Right lobe of liver (tissue), 6 donors: ENCODE results near the gene ELF2. TPM values are rescaled to one million over a fixed set of nuclear protein-coding genes. Genes with fewer than 3 reads are reported as not detected.

ENCODE experiments used
- ATAC-seq, 4 donors: fragments of 200-7000 bp; cut with Tn5 transposase; one replicate each; pipeline ENCODE4 v1.9.1; 2020; ENCODE audit warnings: mild to moderate bottlenecking in 4 of 4, moderate library complexity in 4 of 4
- DNase-seq, 3 donors: peaks; one replicate each; pipeline ENCODE4 v3.0.0-alpha.2; 2020
- H3K27ac ChIP-seq, 3 donors: fragments of 200-600 bp; one replicate each; pipeline ENCODE4 v1.8.0; 2022
- H3K27me3 ChIP-seq, 2 donors: fragments of 200-600 bp; one replicate each; pipeline ENCODE4 v1.8.0; 2022
- H3K36me3 ChIP-seq, 4 donors: fragments of 200-600 bp; sonication (generic) in 1 of 4; one replicate each; pipeline versions ENCODE4 v1.5.1 to v1.8.0; 2017 to 2022; ENCODE audit warnings: control low read depth in 1 of 4
- H3K4me1 ChIP-seq, 4 donors: fragments of 200-600 bp; sonication (generic) in 1 of 4; one replicate each; pipeline versions ENCODE4 v1.5.1 to v1.8.0; 2017 to 2022; ENCODE audit warnings: control low read depth in 1 of 4
- H3K4me3 ChIP-seq, 3 donors: fragments of 200-600 bp; one replicate each; pipeline ENCODE4 v1.8.0; 2022
- H3K9me3 ChIP-seq, 4 donors: fragments of 200-600 bp; sonication (generic) in 1 of 4; one replicate each; pipeline versions ENCODE4 v1.5.1 to v1.8.0; 2017 to 2022; ENCODE audit warnings: control low read depth in 1 of 4
- POLR2A ChIP-seq: fragments of 450-650 bp; IDR thresholded peaks from one replicate; pipeline ENCODE4 v1.6.1; 2017; ENCODE audit warnings: antibody characterized with exemption, mild to moderate bottlenecking
- WGBS: methylation state at CpG from one replicate; pipeline ENCODE4 v1.1.6; 2018; ENCODE audit warnings: low coverage, low lambda C conversion rate; ENCODE audit not compliant: insufficient coverage; ENCODE audit errors: missing lambda C conversion rate; 5-methylcytosine and 5-hydroxymethylcytosine counted together
- intact Hi-C, 2 donors: fragments of 100-400 bp; cut with DNase I; formaldehyde crosslinking; loops; one replicate each; pipeline versions ENCODE4 v1.11.2 to v1.14.1; 2022
- total RNA-seq, 6 experiments: library from RNA; depleted of rRNA in 2 of 6; stranded (reverse); fragments of >200 nt in 2 of 6; fragmentation: NEBNext Ultra II Directional in 3 of 6; extraction: Animal tissue kit (Norgen Biotek cat#: 25700) in 3 of 6; gene quantifications; one replicate each; pipeline versions ENCODE4 v1.1.0 to v1.2.4, GENCODE V29; 2016 to 2023
- TF ChIP-seq, protein P1 (sequence below), 4 donors: fragments of 200-600 bp in 3 of 4; fragments of 450-650 bp in 1 of 4; IDR thresholded peaks; one replicate each; pipeline versions ENCODE4 v1.5.1 to v1.8.0; 2016 to 2022; ENCODE audit warnings: antibody characterized with exemption in 4 of 4, mild to moderate bottlenecking in 2 of 4
- donor health status: DM: no; HTN: yes; CAD: no.
- donor health status: DM: no; HTN: no; CAD: no.
- donor health status: DM: no; HTN: no; CAD: no.
- donor health status: DM: no; HTN: yes; CAD: no.
- donor health status: DM: no; HTN: yes; CAD: no.

The ELF2 gene
- total RNA-seq, 6 experiments from 2014 or later = 14.0 to 24.3 (median 16.7) TPM

DNA sequence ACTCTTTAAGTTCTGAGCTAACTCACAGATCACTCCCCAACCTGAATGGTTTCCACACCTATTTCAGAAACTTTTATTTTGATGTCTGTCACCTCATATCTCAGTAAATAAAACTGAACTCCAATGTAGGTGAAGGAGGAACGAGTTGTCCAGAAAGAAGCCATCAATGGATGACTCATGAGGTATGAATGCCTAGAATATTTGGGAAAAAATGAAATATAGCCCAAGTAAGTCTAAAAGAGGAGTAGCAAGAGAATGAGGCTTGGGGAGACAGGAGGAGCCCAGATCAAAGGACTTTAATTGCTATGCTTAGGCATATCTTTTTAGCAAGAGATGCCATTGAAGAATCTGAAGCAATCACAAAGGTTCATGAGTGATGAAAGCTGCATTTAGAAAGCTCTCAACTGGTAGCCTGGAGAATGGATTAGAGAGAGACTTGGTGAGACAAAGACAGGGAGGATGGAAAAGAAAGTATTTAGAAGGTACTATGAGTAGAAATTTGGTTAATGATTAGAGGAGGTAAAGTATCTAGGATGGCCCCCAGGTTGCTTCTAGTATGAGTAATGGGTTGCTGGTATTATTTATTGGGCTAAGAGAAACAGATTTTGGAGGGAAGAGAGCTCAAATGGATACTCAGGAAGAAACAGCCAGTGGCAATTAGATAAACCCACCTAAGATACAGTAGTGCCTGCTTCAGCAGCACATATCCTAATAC lies 122.1 kb downstream of the ELF2 start:
- Histone ChIP-seq H3K4me1 (no peaks in the 10 kb centered on the region), H3K27me3 (no peaks in the 10 kb centered on the region), H3K36me3 (peaks cover 0 to 31% (median 6%) of the 10 kb centered on the region in 4 donors), H3K9me3 (no peaks in the 10 kb centered on the region), H3K4me3 (no peak overlapping the region), H3K27ac (no peak overlapping the region)
- intact Hi-C loops = no loop called here
- no peak for TF ChIP-seq POLR2A
- DNase-seq (no peak), ATAC-seq (no peak)
- 28% methylated on average over 1 of the region's 1 CpG for WGBS

DNA sequence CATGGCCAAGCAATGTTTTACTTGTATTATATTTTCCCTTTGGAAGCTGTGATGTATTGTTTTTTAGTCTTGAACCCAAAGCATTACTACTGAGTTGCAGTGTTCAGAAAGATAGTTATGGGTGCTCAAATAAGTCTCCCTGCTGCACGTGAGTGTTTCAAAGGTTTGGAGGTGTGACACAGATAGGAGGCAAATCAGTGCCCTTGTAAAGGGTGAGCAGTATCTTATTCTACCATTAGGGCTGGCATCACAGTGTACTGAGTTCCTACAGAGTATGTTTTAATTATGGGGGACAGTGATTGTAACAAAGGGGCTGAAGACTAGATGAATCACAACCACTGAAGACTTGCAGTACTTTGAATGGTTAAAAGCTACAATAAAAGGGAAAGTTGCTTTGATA lies 123.1 kb downstream of the ELF2 start:
- Histone ChIP-seq H3K27me3 (no peaks in the 10 kb centered on the region), H3K4me1 (no peaks in the 10 kb centered on the region), H3K4me3 (no peak overlapping the region), H3K27ac (no peak overlapping the region), H3K9me3 (no peaks in the 10 kb centered on the region), H3K36me3 (peaks cover 0 to 21% (median 2%) of the 10 kb centered on the region in 4 donors)
- WGBS = 88% methylated on average over 1 of the region's 1 CpG
- ATAC-seq (no peak), DNase-seq (no peak)
- TF ChIP-seq POLR2A = no peak
- TF ChIP-seq, protein P1, sequence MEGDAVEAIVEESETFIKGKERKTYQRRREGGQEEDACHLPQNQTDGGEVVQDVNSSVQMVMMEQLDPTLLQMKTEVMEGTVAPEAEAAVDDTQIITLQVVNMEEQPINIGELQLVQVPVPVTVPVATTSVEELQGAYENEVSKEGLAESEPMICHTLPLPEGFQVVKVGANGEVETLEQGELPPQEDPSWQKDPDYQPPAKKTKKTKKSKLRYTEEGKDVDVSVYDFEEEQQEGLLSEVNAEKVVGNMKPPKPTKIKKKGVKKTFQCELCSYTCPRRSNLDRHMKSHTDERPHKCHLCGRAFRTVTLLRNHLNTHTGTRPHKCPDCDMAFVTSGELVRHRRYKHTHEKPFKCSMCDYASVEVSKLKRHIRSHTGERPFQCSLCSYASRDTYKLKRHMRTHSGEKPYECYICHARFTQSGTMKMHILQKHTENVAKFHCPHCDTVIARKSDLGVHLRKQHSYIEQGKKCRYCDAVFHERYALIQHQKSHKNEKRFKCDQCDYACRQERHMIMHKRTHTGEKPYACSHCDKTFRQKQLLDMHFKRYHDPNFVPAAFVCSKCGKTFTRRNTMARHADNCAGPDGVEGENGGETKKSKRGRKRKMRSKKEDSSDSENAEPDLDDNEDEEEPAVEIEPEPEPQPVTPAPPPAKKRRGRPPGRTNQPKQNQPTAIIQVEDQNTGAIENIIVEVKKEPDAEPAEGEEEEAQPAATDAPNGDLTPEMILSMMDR (IDR thresholded peaks at IDR 0.05) = no peak
- intact Hi-C loops = no loop called here

DNA sequence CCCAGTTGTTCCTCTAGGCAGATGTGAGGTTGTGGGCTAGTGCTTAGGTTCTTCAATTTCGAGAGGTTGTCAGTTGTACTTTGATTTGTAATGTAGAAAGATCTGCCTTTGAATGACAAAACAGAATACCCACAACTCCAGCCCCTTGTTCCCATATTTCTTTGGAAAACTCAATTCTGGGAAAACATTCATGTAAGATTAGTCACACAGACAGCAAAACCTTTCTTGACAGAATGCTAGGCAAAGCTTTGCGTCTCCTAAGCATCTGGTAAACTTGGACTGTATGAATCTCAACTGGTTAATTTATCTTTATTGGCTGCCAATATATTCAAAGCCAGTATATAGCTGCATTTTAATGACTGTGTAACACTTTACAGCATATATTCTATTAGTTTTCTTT lies 126.6 kb downstream of the ELF2 start:
- intact Hi-C loops = no loop called here
- no peak for ATAC-seq
- no peak overlapping the region for H3K27ac ChIP-seq
- H3K4me3 ChIP-seq = no peak overlapping the region
- no peak for DNase-seq
- H3K4me1 ChIP-seq = no peaks in the 10 kb centered on the region
- H3K27me3 ChIP-seq = no peaks in the 10 kb centered on the region
- no peaks in the 10 kb centered on the region for H3K9me3 ChIP-seq
- no peak for TF ChIP-seq POLR2A
- TF ChIP-seq, protein P1 (IDR thresholded peaks at IDR 0.05) = no peak
- 78% methylated on average over 2 of the region's 2 CpGs for WGBS
- peaks cover 0 to 17% (median 1%) of the 10 kb centered on the region in 4 donors for H3K36me3 ChIP-seq

DNA sequence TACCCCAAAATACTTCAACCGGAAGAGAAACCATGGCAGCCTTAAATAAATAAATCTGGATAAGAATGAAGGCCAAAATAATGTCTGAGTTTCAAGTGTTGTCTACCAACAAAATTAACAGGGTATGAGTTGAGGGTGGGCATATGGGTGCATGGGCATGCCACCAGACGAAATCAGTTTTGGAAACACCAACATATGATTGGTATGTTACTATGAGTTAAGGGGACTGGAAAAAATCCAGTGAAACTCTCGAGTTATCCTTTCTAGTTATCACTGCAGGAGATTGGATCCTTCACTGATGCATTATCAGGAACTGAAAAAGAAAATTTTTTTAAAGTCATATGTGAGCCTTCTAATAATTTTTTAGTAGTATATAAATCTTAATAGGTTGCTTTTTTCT lies 129.0 kb downstream of the ELF2 start:
- H3K4me3 ChIP-seq = no peak overlapping the region
- H3K27ac ChIP-seq = no peak overlapping the region
- TF ChIP-seq, protein P1 (IDR thresholded peaks at IDR 0.05) = no peak
- no peak for TF ChIP-seq POLR2A
- no peaks in the 10 kb centered on the region for H3K4me1 ChIP-seq
- ATAC-seq (no peak), DNase-seq (no peak)
- no peaks in the 10 kb centered on the region for H3K27me3 ChIP-seq
- intact Hi-C loops = no loop called here
- H3K9me3 ChIP-seq = no peaks in the 10 kb centered on the region
- 70% methylated on average over 3 of the region's 3 CpGs for WGBS
- H3K36me3 ChIP-seq = peaks cover 0 to 23% (median 5%) of the 10 kb centered on the region in 4 donors

DNA sequence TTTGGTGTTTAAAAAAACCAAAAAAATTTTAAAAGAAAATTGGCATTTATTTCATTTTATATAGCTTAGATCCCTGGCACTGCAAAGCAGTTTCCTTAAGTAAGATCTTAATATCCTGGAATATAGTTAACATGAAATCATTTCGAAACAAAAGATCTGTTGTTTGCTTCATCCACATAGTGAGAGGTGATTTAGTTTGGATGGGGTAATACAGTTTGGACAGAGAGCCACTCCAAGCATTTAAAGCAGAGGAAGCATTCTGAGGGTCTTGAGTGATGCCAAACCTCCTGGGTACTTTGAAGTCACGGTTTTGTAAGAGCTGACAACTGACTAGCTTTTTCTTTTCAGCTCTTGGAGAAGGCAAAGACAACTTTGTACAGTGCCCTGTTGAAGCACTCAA lies 132.7 kb downstream of the ELF2 start:
- Histone ChIP-seq H3K36me3 (peaks cover 0 to 24% (median 5%) of the 10 kb centered on the region in 4 donors), H3K27me3 (no peaks in the 10 kb centered on the region), H3K4me3 (no peak overlapping the region), H3K27ac (no peak overlapping the region), H3K9me3 (no peaks in the 10 kb centered on the region), H3K4me1 (no peaks in the 10 kb centered on the region)
- intact Hi-C loops = no loop called here
- WGBS = 77% methylated on average over 2 of the region's 2 CpGs
- ATAC-seq = no peak
- DNase-seq = no peak
- TF ChIP-seq, protein P1 (IDR thresholded peaks at IDR 0.05) = no peak
- no peak for TF ChIP-seq POLR2A
